LNCAP (cell line): ENCODE results near the gene HDAC4.

Experiments
- TF ChIP-seq, protein P1 (sequence below): fragments of 450-650 bp; IDR thresholded peaks from 2 replicates; pipeline ENCODE4 v1.5.1; 2017; ENCODE audit warnings: mild to moderate bottlenecking

Gene HDAC4

DNA sequence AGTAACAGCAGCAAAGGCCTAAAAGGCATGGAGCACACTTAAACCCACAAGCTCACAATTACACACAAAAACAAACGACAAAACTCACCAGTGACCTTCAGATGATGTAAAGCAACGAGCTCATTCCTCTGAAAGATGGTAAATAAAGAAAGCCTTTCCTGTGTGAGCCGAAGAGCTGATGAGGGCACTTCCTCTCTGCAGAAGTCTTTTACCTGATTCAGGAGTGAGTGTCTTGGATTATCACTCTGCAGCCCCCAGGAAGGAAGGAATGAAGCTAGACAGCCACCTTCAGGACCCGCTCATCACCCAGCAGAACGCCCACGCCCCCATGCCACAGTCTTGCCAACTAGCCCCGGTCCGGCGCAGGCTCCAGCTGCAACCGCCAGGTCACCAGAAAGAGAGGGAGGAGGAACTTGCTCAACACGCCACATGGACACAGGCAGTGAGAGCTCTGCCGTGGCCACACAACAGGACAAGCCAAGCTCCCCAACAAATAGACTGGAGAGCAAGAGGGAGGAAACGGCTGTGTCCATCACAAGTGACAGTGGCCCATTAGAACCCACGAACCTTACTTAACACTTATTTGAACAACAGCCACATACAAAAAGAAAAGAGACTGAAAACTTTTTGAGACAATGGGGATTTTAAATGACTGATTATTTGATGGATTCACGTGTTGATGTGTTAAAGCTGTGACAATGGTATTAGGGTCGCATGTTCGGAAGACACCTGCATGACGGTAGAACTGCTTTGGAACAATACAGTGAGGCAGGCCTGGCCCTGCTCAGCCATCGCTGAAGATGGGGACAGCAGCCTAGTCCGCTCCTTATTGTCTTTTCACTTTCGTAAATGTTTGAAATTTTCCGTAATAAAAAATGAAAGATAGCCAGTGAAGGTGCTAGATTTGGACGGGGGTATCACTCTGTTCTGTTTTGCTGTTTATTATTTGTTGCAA is 127.3 kb downstream of the HDAC4 start:
- TF ChIP-seq, protein P1, sequence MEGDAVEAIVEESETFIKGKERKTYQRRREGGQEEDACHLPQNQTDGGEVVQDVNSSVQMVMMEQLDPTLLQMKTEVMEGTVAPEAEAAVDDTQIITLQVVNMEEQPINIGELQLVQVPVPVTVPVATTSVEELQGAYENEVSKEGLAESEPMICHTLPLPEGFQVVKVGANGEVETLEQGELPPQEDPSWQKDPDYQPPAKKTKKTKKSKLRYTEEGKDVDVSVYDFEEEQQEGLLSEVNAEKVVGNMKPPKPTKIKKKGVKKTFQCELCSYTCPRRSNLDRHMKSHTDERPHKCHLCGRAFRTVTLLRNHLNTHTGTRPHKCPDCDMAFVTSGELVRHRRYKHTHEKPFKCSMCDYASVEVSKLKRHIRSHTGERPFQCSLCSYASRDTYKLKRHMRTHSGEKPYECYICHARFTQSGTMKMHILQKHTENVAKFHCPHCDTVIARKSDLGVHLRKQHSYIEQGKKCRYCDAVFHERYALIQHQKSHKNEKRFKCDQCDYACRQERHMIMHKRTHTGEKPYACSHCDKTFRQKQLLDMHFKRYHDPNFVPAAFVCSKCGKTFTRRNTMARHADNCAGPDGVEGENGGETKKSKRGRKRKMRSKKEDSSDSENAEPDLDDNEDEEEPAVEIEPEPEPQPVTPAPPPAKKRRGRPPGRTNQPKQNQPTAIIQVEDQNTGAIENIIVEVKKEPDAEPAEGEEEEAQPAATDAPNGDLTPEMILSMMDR: no peak

DNA sequence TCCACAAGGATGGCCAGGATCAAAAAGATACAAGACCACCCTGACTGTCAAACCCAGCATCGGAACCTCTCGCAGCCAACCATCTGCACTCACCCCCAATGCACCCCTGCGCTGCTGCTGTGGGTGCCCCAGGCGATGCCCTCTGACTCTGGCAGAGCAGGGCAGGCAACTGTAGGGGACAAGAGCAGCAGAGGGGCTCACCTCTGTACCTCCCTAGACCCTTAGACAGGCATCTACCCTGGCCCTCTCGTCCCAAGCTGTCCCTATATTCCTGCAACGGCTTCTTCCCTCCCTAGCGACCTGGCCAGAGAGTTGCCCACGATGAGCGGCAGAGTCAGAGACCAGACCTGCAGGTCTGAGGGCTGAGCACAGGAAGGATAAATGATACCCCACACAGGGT is 128.2 kb downstream of the HDAC4 start:
- TF ChIP-seq, protein P1: no peak

DNA sequence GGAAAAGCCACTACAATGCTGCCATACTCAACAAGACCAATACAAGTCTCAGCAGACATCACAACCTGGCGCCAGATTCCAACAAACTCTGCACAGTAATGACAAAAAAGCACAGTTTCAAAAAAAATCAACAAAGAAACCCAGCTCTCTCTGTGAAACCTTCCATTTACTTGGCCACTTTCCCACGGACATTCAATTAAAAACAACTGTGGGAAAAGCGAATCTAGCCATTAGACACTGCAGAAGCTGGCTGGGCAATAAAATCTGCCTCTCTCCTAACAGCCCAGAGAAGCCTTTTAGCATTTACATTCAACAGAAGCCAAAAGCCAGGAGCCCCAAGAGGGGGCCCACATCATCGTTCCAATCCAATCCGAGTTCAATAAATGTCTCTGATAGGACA is 128.9 kb downstream of the HDAC4 start:
- TF ChIP-seq, protein P1: no peak

DNA sequence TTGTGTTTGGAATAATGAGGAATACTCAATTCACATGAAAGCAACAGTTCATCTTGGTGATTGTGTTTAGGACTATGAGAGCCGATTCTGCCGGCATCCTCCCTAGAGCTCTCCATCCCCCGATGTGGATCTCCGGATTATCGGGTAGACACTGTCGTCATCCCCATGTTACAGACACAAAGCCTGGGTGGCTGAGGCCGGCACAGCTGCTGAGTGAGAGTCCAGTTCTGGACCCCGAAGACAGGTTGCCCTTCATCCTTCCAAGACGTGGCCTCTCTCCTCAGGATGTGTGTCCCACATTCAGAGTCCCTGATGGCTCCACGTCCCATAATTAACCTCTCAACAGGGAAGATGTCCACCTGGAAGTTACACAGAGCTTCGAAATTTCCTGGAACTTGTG is 129.3 kb downstream of the HDAC4 start:
- TF ChIP-seq, protein P1: no peak

DNA sequence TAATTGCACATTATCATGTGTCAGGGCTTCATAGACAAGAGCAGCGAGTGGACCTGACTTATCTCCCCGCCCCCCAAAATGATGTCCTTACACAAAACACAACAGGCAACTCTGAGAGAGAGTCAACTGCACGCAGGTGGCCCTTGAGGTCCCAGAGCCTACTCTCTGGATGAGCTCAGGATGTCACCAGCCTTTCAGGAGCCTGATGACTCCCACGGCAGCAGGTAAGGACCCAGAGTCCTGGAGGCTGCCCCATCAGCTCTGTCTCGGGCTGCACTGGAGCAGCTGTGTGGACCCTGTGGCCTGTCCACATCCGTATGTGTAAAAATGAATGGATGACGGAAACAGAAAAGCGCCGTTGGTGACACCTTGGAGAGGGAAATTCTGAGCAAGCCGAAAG is 130.9 kb downstream of the HDAC4 start:
- TF ChIP-seq, protein P1: no peak

DNA sequence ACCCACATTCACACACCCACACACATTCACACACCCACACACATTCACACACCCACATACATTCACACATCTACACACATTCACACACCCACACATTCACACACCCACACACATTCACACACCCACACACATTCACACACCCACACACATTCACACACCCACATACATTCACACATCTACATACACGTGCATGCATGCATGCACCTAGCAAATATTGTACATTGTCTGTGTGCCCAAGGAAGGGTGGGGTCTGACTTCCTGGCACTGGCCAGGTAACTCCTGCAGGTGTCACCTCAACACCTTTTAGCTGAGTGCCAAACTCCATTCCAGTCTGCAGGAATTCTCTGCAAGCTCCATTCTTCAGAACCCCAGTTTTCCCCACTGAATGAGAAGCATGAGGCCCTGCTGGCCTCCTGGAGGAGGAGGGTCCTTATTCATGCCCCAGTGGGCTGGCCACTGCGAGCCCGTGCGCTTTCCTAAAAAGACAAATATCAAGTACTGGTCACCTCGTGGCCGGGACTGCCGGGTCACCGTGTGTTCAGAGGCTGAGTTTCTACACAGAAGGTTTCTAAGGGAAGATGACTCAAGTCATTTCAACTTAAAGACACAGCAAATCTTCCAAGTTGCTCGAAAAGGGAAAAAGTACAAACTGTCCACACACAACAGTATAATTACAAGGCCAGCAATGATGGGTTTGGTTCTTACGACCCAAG is 131.5 kb downstream of the HDAC4 start:
- TF ChIP-seq, protein P1: no peak; the same call in 1 of the 2 replicates

DNA sequence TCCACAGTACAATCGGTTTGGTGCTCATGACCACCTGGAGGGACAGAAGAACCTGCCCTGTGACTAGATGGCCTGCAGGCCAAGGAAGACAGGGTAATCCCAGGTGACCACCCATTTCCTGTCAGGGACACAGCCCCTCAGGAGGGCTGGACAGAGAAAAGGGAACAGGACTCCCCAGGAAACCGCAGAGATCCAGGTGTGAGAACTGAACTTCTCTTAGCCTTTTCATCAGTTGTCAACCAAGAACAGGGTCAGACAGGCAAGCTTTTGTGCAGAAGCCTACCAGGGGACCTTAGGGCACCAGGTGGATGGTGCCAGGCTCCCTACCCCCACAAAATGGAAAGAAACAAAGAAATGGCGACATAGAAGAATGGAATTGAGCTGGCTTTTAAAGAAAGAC is 132.3 kb downstream of the HDAC4 start:
- TF ChIP-seq, protein P1: no peak
